SK-N-SH (cell line): ENCODE data around the gene CD63. TPM values are rescaled to one million over a fixed set of nuclear protein-coding genes. Genes with fewer than 3 reads are reported as not detected.
A peak's percentile ranks its signal among the peaks of the same experiment; 100 is the strongest.

Experiments used
- CTCF ChIA-PET: fragments of 300-600, 350-600 bp; formaldehyde crosslinking; extraction: SDS; loops from one replicate; lab custom pipeline; 2021; lab: Yijun Ruan, JAX
- POLR2A ChIA-PET: fragments of 350-600 bp; sonication (Branson Sonifier 250); formaldehyde crosslinking; extraction: SDS; loops from one replicate; lab custom pipeline; 2020; ENCODE audit warnings: antibody characterized with exemption, inconsistent platforms; lab: Yijun Ruan, JAX
- DNase-seq: peaks from one replicate; pipeline ENCODE4 v3.0.0; 2012
- H2AFZ ChIP-seq: fragments of 200-600 bp; sonication (generic); 2 replicates; pipeline ENCODE4 v1.8.1; 2016; ENCODE audit warnings: antibody characterized with exemption, mild to moderate bottlenecking, low read depth
- H3F3A ChIP-seq: fragments of 200-600 bp; sonication (generic); replicated peaks from 2 replicates; pipeline ENCODE3; 2016; ENCODE audit warnings: antibody characterized with exemption, mild to moderate bottlenecking; ENCODE audit not compliant: insufficient read depth
- H3K27ac ChIP-seq, 2 experiments: fragments of 200-500 bp in 1 of 2; fragments of 200-600 bp in 1 of 2; sonication (Bioruptor generic) in 1 of 2; sonication (generic), shearing (Covaris generic) in 1 of 2; 2 replicates each; pipeline versions ENCODE4 v1.5.1 to v1.6.1; 2014 to 2016; ENCODE audit warnings: low read depth in 2 of 2, inconsistent platforms in 1 of 2, low read length in 1 of 2, mild to moderate bottlenecking in 1 of 2, mixed read lengths in 1 of 2
- H3K27me3 ChIP-seq: fragments of 200-600 bp; sonication (generic), shearing (Covaris generic); 2 replicates; pipeline ENCODE4 v1.6.1; 2016; ENCODE audit warnings: mixed run types; ENCODE audit not compliant: insufficient read depth
- H3K36me3 ChIP-seq, 2 experiments: fragments of 200-500 bp in 1 of 2; fragments of 200-600 bp in 1 of 2; sonication (Bioruptor generic) in 1 of 2; sonication (generic) in 1 of 2; replicated peaks in 1 of 2; 2 replicates each; pipeline versions ENCODE3 to v1.5.1; 2014 to 2016; ENCODE audit warnings: low read length in 1 of 2, mild to moderate bottlenecking in 1 of 2; ENCODE audit not compliant: insufficient read depth in 2 of 2, control insufficient read depth in 1 of 2
- H3K4me1 ChIP-seq, 2 experiments: fragments of 200-500 bp in 1 of 2; fragments of 200-600 bp in 1 of 2; sonication (Bioruptor generic) in 1 of 2; sonication (generic), shearing (Covaris generic) in 1 of 2; 2 replicates each; pipeline versions ENCODE4 v1.5.1 to v1.6.1; 2014 to 2016; ENCODE audit warnings: low read depth in 1 of 2, low read length in 1 of 2, mixed run types in 1 of 2; ENCODE audit not compliant: insufficient read depth in 2 of 2, control insufficient read depth in 1 of 2
- H3K4me2 ChIP-seq: fragments of 200-600 bp; sonication (generic), shearing (Covaris generic); 2 replicates; pipeline ENCODE4 v1.6.1; 2017; ENCODE audit warnings: mixed run types
- H3K4me3 ChIP-seq, 2 experiments: fragments of 200-500 bp in 1 of 2; fragments of 200-600 bp in 1 of 2; sonication (Bioruptor generic) in 1 of 2; sonication (generic), shearing (Covaris generic) in 1 of 2; 2 replicates each; pipeline versions ENCODE4 v1.5.1 to v1.8.1; 2014 to 2016; ENCODE audit warnings: low read depth in 2 of 2, inconsistent platforms in 1 of 2, low read length in 1 of 2, mild to moderate bottlenecking in 1 of 2, mixed read lengths in 1 of 2, moderate library complexity in 1 of 2
- H3K79me2 ChIP-seq: fragments of 200-600 bp; sonication (generic); 2 replicates; pipeline ENCODE4 v1.8.1; 2017; ENCODE audit warnings: mild to moderate bottlenecking; ENCODE audit not compliant: insufficient read depth
- H3K9ac ChIP-seq: fragments of 200-600 bp; sonication (generic); 2 replicates; pipeline ENCODE4 v1.6.1; 2017; ENCODE audit warnings: mixed run types
- H3K9me2 ChIP-seq: fragments of 200-600 bp; sonication (generic); 2 replicates; pipeline ENCODE4 v1.6.1; 2017; ENCODE audit warnings: mixed run types
- H3K9me3 ChIP-seq: fragments of 200-600 bp; sonication (generic); 2 replicates; pipeline ENCODE4 v1.6.1; 2017; ENCODE audit warnings: mixed run types, mild to moderate bottlenecking, moderate library complexity
- H4K20me1 ChIP-seq: fragments of 200-600 bp; sonication (generic); 2 replicates; pipeline ENCODE4 v1.6.1; 2017; ENCODE audit warnings: mild to moderate bottlenecking, mixed run types; ENCODE audit not compliant: insufficient read depth
- FOSL2 ChIP-seq: IDR thresholded peaks from 2 replicates; pipeline ENCODE4 v1.4.0; 2012; ENCODE audit warnings: low read depth, mild to moderate bottlenecking, moderate library complexity, borderline replicate concordance
- FOXM1 ChIP-seq: IDR thresholded peaks from 2 replicates; pipeline ENCODE4 v1.4.0; 2012; ENCODE audit warnings: low read depth, mild to moderate bottlenecking
- GABPA ChIP-seq: IDR thresholded peaks from 2 replicates; pipeline ENCODE4 v1.4.0; 2012; ENCODE audit warnings: low read depth, mild to moderate bottlenecking
- POLR2AphosphoS5 ChIP-seq: IDR thresholded peaks from 2 replicates; pipeline ENCODE4 v1.6.1; 2012; ENCODE audit warnings: low read depth, low read length
- RAD21 ChIP-seq: IDR thresholded peaks from 2 replicates; pipeline ENCODE4 v1.6.1; 2012; ENCODE audit warnings: mild to moderate bottlenecking, low read length
- RCOR1 ChIP-seq: fragments of 150-350 bp; IDR thresholded peaks from 2 replicates; pipeline ENCODE4 v1.6.1; 2017; ENCODE audit warnings: antibody characterized with exemption, low read length
- RXRA ChIP-seq: IDR thresholded peaks from 2 replicates; pipeline ENCODE4 v1.4.0; 2012; ENCODE audit warnings: low read depth, mild to moderate bottlenecking, borderline replicate concordance
- SMC3 ChIP-seq: IDR thresholded peaks from 2 replicates; pipeline ENCODE4 v1.6.1; 2012; ENCODE audit warnings: low read depth, low read length, improper control_type of control experiment
- TAF1 ChIP-seq: IDR thresholded peaks from 2 replicates; pipeline ENCODE4 v1.6.1; 2012; ENCODE audit warnings: low read depth, mild to moderate bottlenecking, low read length, moderate library complexity, borderline replicate concordance
- USF2 ChIP-seq: fragments of 150-350 bp; IDR thresholded peaks from 2 replicates; pipeline ENCODE4 v1.6.1; 2017; ENCODE audit warnings: antibody characterized with exemption, low read length, low read depth, borderline replicate concordance
- WGBS: methylation state at CpG from one replicate; pipeline ENCODE4 v1.1.6; 2017; ENCODE audit warnings: low lambda C conversion rate; 5-methylcytosine and 5-hydroxymethylcytosine counted together
- polyA plus RNA-seq, 3 experiments: library from polyadenylated mRNA; depleted of rRNA; stranded (reverse); fragments of >200 nt; gene quantifications; 2 replicates each; pipeline ENCODE4 v1.2.3, GENCODE V29; 2012
- TF ChIP-seq, protein P1 (sequence below): fragments of 200-600 bp; sonication (generic); IDR thresholded peaks from 2 replicates; pipeline ENCODE4 v1.6.1; 2017; ENCODE audit warnings: antibody characterized with exemption, mild to moderate bottlenecking, moderate library complexity
- TF ChIP-seq, protein P2 (sequence below): IDR thresholded peaks from 2 replicates; pipeline ENCODE4 v1.4.0; 2012; ENCODE audit warnings: low read depth
- TF ChIP-seq, protein P3 (sequence below): IDR thresholded peaks from 2 replicates; pipeline ENCODE4 v1.4.0; 2012; ENCODE audit warnings: low read depth, borderline replicate concordance
- TF ChIP-seq, protein P4 (sequence below): IDR thresholded peaks from 2 replicates; pipeline ENCODE4 v1.4.0; 2012; ENCODE audit warnings: low read depth, borderline replicate concordance

The CD63 gene
- polyA plus RNA-seq, 1 of the 3 experiments (the other 2 are of a cell fraction) = 1,465 TPM

DNA sequence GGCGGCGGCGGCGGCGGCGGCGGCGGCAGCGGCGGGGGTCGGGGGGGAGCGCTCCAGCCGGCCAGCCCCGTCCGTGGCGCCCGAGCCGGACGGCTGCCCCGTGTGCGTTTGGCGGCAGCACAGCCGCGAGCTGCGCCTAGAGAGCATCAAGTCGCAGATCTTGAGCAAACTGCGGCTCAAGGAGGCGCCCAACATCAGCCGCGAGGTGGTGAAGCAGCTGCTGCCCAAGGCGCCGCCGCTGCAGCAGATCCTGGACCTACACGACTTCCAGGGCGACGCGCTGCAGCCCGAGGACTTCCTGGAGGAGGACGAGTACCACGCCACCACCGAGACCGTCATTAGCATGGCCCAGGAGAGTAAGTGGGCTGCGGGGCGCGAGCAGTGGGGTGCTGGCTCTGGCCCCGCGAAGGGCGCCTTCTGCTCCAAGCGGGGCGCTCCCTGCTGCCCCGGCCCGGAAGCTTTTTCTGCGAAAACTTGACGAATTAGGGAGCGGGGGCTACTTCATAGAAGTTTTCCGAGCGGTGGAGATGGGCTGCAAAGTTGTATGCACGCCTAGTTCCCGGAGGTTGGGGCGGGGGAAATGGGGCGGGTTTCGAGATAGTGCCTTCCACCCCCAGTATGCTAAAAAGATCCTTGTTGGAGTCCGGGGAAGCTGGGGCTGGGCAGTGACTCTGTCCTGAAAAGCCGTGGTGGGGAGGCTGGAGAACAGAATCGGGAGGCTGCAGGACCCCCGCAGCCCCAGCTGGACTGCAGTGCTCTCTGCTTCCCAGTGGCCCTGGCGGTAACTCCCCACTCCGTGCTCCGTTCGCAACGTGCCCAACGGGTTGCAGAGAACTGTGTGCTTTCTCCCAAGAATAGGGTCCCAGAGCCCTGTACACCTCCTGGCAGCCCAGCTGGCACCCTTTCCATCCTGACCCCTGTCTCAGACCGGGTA lies 14.9 kb upstream of the CD63 start:
- Histone ChIP-seq H3K27ac (peak overlapping the region; percentile 34 to 60; a peak in 2 of 4 replicates), H4K20me1 (no peaks in the 10 kb centered on the region), H3K9me3 (no peaks in the 10 kb centered on the region), H3K79me2 (no peaks in the 10 kb centered on the region), H2AFZ (peak overlapping the region; percentile 89), H3K4me3 (peak overlapping the region; percentile 77 to 79), H3F3A (peaks cover 24% of the 10 kb centered on the region), H3K9me2 (no peaks in the 10 kb centered on the region), H3K4me1 (peaks cover 5 to 33% of the 10 kb centered on the region in 2 experiments; a peak in 3 of 4 replicates), H3K36me3 (peaks cover 3% of the 10 kb centered on the region in 2 experiments), H3K4me2 (peak overlapping the region; percentile 82), H3K27me3 (no peaks in the 10 kb centered on the region), H3K9ac (peak overlapping the region; percentile 65; the same call in 1 of the 2 replicates)
- DNase-seq = peak; percentile 64
- TF ChIP-seq RAD21 (no peak), RCOR1 (no peak), FOXM1 (no peak)
- TF ChIP-seq, protein P1, sequence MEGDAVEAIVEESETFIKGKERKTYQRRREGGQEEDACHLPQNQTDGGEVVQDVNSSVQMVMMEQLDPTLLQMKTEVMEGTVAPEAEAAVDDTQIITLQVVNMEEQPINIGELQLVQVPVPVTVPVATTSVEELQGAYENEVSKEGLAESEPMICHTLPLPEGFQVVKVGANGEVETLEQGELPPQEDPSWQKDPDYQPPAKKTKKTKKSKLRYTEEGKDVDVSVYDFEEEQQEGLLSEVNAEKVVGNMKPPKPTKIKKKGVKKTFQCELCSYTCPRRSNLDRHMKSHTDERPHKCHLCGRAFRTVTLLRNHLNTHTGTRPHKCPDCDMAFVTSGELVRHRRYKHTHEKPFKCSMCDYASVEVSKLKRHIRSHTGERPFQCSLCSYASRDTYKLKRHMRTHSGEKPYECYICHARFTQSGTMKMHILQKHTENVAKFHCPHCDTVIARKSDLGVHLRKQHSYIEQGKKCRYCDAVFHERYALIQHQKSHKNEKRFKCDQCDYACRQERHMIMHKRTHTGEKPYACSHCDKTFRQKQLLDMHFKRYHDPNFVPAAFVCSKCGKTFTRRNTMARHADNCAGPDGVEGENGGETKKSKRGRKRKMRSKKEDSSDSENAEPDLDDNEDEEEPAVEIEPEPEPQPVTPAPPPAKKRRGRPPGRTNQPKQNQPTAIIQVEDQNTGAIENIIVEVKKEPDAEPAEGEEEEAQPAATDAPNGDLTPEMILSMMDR = 0 out of 2 replicates have a peak, but pooled peaks have one; percentile 13
- TF ChIP-seq, protein P2, sequence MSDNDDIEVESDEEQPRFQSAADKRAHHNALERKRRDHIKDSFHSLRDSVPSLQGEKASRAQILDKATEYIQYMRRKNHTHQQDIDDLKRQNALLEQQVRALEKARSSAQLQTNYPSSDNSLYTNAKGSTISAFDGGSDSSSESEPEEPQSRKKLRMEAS = peak; percentile 16; the same call in 1 of the 2 replicates
- 2% methylated on average over 19 of the region's 73 CpGs for WGBS
- POLR2A ChIA-PET = interaction anchor here (0.8 to 1.8 kb wide), 5 partner anchors 10 to 230 kb away, joined by 3 to 7 read pairs (median 6); partner anchors contain the start of genes CD63, DNAJC14, ORMDL2 and SARNP
- CTCF ChIA-PET = interaction anchor here (0.8 to 14.4 kb wide), 14 partner anchors 10 to 446 kb away, joined by 3 to 358 read pairs (median 4); partner anchors contain the start of gene SMARCC2

DNA sequence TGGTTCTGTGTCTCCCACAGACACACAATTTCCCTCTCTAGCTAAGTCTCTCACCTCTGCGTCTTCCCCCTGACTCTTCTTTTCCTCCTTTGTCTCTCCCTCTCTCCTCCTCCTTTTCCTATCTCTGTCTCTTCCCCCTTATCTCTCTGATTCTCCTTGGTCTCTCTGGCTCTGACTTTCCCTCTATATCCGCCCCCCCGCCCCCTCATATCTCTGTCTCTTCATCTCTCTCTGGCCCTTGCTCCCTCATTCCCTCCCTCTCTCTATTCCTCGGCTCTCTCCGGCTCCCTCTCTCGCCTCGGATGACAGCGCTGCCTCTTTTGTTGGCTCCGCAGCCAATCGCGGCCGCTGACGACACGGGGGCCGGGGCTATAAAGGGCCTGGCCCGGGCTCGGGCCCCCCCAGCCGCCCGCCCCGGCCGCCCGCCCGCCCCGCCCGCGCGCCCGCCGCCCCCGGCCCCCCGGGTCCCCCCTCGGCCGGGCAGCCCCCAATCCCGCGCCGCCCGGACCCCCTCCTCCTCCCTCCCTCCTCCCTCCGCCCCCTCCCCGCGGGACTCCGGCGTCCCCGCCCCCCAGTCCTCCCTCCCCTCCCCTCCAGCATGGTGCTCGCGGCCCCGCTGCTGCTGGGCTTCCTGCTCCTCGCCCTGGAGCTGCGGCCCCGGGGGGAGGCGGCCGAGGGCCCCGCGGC lies 14.1 kb upstream of the CD63 start, which contains the start of gene GDF11:
Gene GDF11, plus strand, starts transcription at position 404 of the 687 bp plus-strand sequence. Its CDS starts 195 bp downstream, at position 599.
- H3K4me2 ChIP-seq = peak within 1 kb of the TSS; percentile 90
- H3K9me3 ChIP-seq = no peaks in the 10 kb centered on the region
- H3K27ac ChIP-seq = peak within 1 kb of the TSS; percentile 50 to 70; a peak in 2 of 4 replicates
- no peaks in the 10 kb centered on the region for H3K79me2 ChIP-seq
- H3F3A ChIP-seq = peaks cover 26% of the 10 kb centered on the region
- H3K9me2 ChIP-seq = no peaks in the 10 kb centered on the region
- peak; percentile 91 for DNase-seq
- no peaks in the 10 kb centered on the region for H4K20me1 ChIP-seq
- peak within 1 kb of the TSS; percentile 65; the same call in 1 of the 2 replicates for H3K9ac ChIP-seq
- under 1% methylated on average over 16 of the region's 53 CpGs for WGBS
- peak within 1 kb of the TSS; percentile 95 for H2AFZ ChIP-seq
- no peaks in the 10 kb centered on the region for H3K27me3 ChIP-seq
- H3K4me1 ChIP-seq = peaks cover 8 to 35% of the 10 kb centered on the region in 2 experiments
- peak within 1 kb of the TSS; percentile 77 to 79 for H3K4me3 ChIP-seq
- H3K36me3 ChIP-seq = peaks cover 3% of the 10 kb centered on the region in 2 experiments
- ChIA-PET POLR2A (interaction anchor here (0.9 to 1.8 kb wide), 4 partner anchors 11 to 87 kb away, joined by 3 to 7 read pairs (median 6); partner anchors contain the start of genes CD63, DNAJC14, ORMDL2 and SARNP), CTCF (interaction anchor here (0.8 to 14.4 kb wide), 9 partner anchors 12 to 253 kb away, joined by 3 to 358 read pairs (median 4); partner anchors contain the start of genes BLOC1S1 and RDH5)
- TF ChIP-seq GABPA = no peak
- no peak for TF ChIP-seq RXRA
- peak; percentile 53 for TF ChIP-seq TAF1
- no peak for TF ChIP-seq USF2
- TF ChIP-seq SMC3 = no peak
- TF ChIP-seq, protein P3, sequence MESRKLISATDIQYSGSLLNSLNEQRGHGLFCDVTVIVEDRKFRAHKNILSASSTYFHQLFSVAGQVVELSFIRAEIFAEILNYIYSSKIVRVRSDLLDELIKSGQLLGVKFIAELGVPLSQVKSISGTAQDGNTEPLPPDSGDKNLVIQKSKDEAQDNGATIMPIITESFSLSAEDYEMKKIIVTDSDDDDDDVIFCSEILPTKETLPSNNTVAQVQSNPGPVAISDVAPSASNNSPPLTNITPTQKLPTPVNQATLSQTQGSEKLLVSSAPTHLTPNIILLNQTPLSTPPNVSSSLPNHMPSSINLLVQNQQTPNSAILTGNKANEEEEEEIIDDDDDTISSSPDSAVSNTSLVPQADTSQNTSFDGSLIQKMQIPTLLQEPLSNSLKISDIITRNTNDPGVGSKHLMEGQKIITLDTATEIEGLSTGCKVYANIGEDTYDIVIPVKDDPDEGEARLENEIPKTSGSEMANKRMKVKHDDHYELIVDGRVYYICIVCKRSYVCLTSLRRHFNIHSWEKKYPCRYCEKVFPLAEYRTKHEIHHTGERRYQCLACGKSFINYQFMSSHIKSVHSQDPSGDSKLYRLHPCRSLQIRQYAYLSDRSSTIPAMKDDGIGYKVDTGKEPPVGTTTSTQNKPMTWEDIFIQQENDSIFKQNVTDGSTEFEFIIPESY = no peak
- TF ChIP-seq, protein P4, sequence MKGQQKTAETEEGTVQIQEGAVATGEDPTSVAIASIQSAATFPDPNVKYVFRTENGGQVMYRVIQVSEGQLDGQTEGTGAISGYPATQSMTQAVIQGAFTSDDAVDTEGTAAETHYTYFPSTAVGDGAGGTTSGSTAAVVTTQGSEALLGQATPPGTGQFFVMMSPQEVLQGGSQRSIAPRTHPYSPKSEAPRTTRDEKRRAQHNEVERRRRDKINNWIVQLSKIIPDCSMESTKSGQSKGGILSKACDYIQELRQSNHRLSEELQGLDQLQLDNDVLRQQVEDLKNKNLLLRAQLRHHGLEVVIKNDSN = no peak
- peak; percentile 82 for TF ChIP-seq POLR2AphosphoS5
- no peak for TF ChIP-seq FOSL2
